ENCODE measurements around the gene CHRDL2.
"Not testable (repeated sequence)": the region's sequence is repeated elsewhere in the genome, so short reads cannot be mapped to it uniquely, and the experiment has no call there.

CHRDL2 gene, protein sequence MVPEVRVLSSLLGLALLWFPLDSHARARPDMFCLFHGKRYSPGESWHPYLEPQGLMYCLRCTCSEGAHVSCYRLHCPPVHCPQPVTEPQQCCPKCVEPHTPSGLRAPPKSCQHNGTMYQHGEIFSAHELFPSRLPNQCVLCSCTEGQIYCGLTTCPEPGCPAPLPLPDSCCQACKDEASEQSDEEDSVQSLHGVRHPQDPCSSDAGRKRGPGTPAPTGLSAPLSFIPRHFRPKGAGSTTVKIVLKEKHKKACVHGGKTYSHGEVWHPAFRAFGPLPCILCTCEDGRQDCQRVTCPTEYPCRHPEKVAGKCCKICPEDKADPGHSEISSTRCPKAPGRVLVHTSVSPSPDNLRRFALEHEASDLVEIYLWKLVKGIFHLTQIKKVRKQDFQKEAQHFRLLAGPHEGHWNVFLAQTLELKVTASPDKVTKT

GRCh38 chr11:74731301-74732094, at the start of gene CHRDL2:
Gene CHRDL2 (minus strand): TSS chr11:74731426. CDS start chr11:74730888, 538 bp downstream.
- no peak for DNase-seq

DNA sequence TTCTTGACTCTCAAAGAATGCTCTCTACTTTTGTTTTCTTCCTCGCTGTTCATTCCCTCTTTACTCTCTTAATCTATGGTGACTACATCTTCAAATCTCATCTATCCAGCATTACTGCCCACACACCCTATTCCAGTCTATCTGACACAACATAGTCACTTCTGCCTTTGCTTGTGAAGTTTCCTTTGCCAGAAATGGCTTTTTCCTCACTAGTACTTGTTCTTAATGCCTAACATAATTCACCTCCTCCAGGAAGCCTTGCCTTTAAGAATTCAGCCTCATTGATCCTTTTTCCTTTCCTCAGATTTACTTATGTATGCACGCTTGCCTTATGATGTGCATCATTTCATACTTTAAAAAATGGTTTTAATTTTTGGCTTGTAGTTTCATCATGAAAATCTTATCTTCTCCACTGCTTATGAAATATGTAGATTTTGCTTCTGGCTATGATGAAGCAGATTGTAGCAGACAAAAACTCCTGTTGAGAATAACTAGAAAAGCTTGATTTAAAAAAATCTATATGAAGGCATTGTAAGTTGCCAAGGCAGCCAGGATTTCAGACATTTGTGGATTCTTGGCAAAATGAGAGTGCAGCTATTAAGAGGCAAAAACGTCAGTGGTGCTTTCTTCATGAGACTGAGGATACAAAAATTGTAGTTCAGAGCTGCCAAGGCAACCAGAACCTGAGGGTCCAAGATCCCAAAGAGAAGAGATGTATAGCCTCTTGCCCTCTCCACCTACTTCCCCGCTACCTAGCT, 49.2 kb upstream of the CHRDL2 start:
- no peak for DNase-seq

DNA sequence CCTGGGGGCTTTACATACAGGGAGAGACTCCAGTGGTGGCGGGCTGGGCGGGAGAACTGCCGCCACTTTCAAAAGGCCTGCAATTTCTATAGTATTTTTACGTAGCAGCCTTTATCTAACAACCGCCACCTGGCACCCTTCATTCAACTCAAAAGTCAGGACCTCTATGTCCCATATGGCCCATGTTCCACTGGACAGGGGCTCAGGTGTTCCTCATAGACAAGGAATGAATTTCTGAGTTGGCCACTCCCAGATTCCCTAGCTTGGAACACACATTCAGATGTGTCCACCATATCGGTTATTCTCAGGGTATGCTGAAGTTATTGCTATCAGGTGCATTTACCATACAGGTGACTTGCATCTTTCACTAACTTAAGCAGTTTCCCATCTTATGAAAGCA, 47.4 kb upstream of the CHRDL2 start:
- no peak for DNase-seq

- no peak for DNase-seq
Measured at GRCh38 chr11:74777877-74778276, 46.7 kb upstream of the CHRDL2 start.

DNA sequence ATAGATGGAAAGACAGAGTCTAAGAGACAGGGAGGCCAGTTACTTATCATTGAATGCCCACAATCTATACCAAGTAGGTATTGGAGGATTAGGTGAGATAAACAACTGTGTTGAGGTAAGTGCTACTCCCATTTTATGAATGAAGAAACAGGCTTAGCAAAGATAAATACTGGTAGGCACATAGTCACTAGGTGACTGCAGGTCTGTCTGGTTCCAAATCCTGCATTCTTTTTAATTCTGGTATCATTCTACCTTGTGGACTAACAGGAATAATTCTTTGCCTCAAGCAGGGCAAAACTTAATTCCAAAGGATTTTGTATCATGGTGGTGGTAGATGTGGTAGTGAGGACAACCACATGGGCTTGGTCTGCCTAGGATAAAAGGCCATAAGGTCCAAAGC, 45.8 kb upstream of the CHRDL2 start:
- no peak for DNase-seq

DNA sequence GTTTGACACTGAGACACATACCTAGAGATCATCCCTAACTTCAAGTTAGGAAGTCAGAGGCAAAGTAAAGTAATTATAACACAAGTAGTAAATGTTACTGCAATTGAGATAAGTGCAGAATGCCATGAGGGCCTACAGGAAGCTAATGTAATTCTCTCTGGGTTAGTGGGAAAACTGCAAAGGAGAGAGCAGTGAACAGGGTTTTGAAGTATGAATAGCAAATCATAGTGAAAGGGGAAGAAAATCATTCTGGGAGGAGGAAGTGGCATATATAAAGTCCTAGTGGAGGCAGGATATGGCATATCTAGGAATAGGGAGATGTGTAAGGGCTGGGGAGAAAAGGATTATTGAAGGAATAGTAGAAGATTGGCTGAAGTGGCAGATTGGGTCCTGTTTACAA, 45.3 kb upstream of the CHRDL2 start:
- DNase-seq: no peak

DNA sequence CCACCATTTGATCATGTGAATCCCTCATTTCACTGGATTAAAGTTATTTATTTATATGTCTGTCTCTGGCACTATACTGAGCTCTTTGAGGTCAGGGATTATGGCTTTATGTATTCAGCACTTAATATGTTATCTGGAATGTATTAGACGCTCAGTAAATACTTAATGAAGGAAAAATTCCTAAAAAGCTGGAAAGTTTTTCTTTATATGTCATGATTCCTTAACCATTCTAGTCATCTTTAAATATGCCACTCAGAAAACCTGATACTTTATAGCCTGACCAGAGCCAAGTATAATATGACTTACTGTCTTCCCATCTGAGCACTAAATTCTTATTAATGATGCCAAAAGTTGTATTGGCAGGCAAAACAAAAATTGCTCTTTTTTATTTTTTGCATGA, 44.5 kb upstream of the CHRDL2 start:
- no peak for DNase-seq

DNA sequence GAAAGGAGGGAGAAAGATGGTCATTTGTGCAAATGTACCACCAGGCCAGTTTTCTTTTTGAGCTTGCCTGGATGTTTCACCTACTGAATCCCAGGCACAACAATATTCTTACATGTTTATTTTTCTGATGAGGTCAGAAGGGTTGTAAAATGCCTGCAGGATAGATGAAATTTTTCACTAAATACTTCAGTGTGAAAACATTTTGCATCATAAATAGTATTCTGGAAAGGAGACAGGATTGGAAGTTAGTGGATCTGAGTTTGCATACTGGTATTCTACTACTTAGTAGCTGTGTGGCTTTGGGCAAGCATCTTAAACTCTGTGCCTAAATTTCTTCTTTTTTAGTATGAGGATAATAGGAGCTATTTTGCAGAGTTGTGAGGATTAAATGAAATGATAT, 42.2 kb upstream of the CHRDL2 start:
- peak; percentile 13 for DNase-seq

DNA sequence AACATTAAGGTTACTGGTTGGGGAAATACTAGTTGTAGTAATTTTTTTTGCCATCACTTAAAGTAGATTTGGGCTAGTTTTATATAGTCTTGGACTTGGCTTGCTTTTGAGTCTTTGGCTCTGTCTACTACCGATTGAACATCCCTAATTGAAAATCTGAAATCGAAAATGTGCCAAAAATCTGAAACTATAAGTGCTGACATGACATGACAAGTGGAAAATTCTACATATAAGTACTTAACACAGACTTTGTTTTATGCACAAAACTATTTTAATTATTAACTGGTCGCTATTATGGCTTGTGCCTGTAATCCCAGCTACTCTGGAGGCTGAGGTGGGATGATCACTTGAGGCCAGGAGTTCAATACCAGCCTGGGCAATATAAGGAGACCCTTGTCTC, 39.9 kb upstream of the CHRDL2 start:
- DNase-seq: no peak

DNA sequence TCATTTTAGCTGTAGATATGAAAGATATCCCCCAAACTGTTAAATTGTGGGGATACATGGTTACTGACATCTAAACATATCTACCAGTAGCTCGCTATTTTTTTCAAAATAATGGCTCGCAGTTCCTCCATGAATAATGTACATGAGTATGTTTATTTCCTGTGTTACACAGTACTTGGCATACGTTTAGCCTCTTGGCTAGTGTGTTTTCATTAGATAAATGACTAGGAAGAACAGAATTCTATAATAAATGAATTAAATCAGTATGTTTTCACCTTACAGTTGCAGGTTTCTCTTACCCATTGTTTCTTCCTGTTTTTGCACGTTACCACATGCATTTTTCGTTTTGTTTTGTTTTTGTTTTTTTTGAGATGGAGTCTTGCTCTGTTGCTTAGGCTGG, 39.2 kb upstream of the CHRDL2 start:
- no peak for DNase-seq

DNA sequence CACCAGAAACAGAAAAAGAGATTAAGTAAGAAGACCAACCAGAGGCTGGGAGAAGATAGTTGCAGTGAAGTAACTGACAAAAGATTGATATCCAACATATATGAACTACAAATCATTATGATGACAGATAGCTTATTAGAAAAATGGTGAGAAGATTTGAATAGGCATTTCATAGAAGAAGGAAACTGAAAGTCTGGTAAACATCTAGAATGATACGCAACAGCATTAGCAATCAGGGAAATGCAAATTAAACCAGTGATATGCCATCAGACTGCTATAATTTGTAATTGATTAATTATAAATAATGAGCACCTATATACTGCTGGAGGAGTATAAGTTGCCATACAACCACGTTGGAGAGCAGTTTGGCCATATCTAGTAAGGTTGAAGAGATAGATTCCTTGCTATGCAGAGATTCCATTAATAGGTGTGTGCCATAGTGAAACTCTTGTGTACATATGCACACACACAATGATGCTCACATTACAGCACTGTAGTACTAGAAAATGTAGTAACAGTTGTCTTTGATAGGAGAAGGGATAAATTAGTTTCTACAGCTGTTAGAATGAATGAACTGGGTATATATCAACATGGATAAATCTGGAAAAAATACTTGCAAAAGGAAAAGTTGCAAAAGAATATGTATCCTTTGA, 38.0 kb upstream of the CHRDL2 start:
- DNase-seq: no peak

- not testable (repeated sequence) for DNase-seq
Measured at GRCh38 chr11:74768172-74768651, 37.0 kb upstream of the CHRDL2 start.

DNA sequence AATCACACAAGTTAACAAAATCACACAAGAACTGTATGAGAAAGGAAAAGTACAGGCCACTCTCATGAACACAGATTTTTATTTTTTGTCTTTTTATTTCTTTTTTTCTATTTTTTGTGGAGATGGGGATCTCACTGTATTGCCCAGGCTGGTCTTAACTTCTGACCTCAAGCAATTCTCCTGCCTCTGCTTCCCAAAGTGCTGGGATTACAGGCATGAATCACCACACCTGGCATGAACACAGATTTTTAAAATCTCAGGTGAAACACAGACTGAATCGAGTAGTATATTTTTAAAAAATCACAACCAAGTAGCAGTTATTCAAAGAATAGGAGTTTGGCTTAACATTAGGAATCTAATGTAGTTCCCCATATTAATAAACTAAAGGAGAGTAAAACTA, 35.7 kb upstream of the CHRDL2 start:
- DNase-seq: no peak

GRCh38 chr11:74756571-74756970, 25.3 kb upstream of the CHRDL2 start:
- peak; percentile 10 for DNase-seq

- peak; percentile 13 for DNase-seq
Measured at GRCh38 chr11:74755395-74755995, 24.3 kb upstream of the CHRDL2 start.

GRCh38 chr11:74754507-74755252, 23.5 kb upstream of the CHRDL2 start:
- peak; percentile 99 for DNase-seq

DNA sequence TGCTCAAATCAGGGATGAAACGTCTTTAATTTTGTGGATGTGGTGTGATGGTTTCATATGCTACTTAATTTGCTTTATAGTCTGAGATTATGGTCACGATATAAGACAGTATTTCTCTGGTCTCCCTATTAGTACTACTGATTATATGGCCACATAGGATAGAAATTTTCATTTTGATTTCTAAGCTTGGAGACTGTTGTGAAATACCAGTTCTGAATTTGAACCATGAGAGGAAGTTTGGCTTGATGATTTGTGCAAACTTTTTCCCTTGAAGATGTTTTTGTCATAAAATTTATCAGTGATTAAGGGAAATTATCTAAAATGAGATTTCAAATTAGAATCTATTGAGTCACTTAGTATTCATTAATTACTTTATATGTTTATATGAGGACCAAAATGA, 20.1 kb upstream of the CHRDL2 start:
- no peak for DNase-seq

DNA sequence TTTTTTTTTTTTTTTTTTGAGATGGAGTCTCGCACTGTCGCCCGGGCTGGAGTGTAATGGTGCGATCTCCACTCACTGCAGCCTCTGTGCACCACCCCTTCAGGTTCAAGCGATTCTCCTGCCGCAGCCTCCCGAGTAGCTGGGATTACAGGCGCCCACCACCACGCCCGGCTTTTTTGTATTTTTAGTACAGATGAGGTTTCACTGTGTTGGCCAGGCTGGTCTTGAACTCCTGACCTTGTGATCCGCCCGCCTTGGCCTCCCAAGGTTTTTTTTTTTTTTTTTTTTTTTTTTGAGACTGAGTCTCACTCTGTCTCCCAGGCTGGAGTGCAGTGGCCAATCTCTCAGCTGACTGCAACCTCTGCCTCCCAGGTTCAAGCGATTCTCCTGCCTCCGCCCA, 19.4 kb upstream of the CHRDL2 start:
- not testable (repeated sequence) for DNase-seq

- no peak for DNase-seq
Measured at GRCh38 chr11:74749965-74750296, 18.7 kb upstream of the CHRDL2 start.

DNA sequence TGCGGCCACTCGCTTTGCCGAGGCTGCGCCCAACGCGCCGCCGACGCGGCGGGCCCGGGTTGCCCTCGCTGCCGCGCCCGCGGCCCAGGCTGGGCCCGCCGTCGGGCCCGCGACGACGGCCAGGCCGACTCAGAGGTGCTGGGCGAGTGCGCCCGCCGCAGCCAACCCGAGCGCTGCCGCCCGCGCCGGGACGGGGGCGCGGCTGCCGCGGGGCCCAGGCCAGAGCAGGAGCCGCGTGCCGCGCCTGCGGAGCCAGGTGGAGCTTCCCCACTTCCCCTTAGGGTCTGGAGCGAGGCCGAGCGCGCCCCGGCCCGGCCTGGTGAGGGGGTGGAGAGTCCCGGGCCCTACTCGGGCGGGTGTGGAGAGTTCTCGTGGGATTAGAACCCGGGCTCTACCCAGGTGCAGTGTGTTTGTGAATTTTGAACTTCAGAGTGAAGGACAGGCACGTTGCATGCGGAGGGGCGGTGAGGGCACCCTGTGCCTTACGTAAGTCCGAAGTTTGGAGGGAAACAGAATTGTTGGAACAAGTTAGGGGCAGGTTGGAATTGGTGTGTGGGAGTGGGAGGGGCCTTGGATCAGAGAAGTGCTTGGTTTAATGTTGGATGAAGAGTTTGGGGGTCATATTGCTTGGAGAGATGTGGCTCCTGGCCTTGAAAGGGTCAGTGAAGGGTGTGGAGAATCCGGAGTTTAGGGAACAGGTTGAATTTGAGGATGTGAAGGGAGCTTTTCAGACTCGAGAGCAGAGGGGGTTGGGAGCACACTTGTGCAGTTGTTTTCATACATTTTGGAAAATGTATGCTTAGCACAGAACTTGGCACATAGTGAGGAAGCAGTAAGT, 18.1 kb upstream of the CHRDL2 start:
- peak; percentile 43 for DNase-seq
